T-cell (primary cell): ENCODE measurements around the gene LNP1. TPM values are rescaled to one million over a fixed set of nuclear protein-coding genes. Genes with fewer than 3 reads are reported as not detected.
"Not testable (repeated sequence)": the region's sequence is repeated elsewhere in the genome, so short reads cannot be mapped to it uniquely, and the experiment has no call there.

Source experiments
- ATAC-seq, 4 experiments: fragments of 200-7000 bp in 3 of 4; fragments of 150-1000 bp in 1 of 4; cut with Tn5 transposase; replicated peaks in 1 of 4; 1 replicate in 3 of 4; 2 replicates in 1 of 4; pipeline ENCODE4 v1.10.0; 2021; ENCODE audit warnings: moderate library complexity in 3 of 4, mild to moderate bottlenecking in 2 of 4, moderate number of reproducible peaks in 1 of 4
- CTCF ChIA-PET, 2 donors: fragments of 300-600 bp; sonication (Branson Sonifier 250); formaldehyde crosslinking; loops; one replicate each; lab custom pipeline; 2022; ENCODE audit warnings: antibody characterized with exemption in 2 of 2; lab: Charles Lee
- POLR2A ChIA-PET, 2 donors: fragments of 300-600 bp; sonication (Branson Sonifier 250); formaldehyde crosslinking; loops; one replicate each; lab custom pipeline; 2022; ENCODE audit warnings: antibody characterized with exemption in 2 of 2; lab: Charles Lee
- DNase-seq, 35 experiments: peaks; one replicate each; pipeline versions ENCODE4 v3.0.0 to v3.0.0-alpha.2; 2013 to 2023
- H3K27ac ChIP-seq: one replicate; pipeline ENCODE4 v1.5.1; 2013; ENCODE audit warnings: low read length
- H3K27me3 ChIP-seq, 2 experiments: replicated peaks in 1 of 2; 1 replicate in 1 of 2; 2 replicates in 1 of 2; pipeline versions ENCODE4 v1.6.1 to v1.7.0; 2013; ENCODE audit warnings: low read length in 1 of 2, mixed read lengths in 1 of 2; ENCODE audit not compliant: control insufficient read depth in 2 of 2, insufficient read depth in 2 of 2; ENCODE audit errors: extremely low read depth in 1 of 2
- H3K36me3 ChIP-seq, 2 donors: 1 replicate in 1 of 2; 2 replicates in 1 of 2; pipeline versions ENCODE4 v1.6.1 to v1.7.0; 2013; ENCODE audit warnings: low read length in 1 of 2; ENCODE audit not compliant: control insufficient read depth in 2 of 2, insufficient read depth in 1 of 2; ENCODE audit errors: extremely low read depth in 1 of 2
- H3K4me1 ChIP-seq, 2 experiments: 1 replicate in 1 of 2; 2 replicates in 1 of 2; pipeline versions ENCODE4 v1.6.1 to v1.7.0; 2013; ENCODE audit warnings: low read length in 2 of 2, mixed read lengths in 1 of 2; ENCODE audit not compliant: insufficient read depth in 2 of 2, control insufficient read depth in 1 of 2; ENCODE audit errors: extremely low read depth in 1 of 2
- H3K4me3 ChIP-seq, 2 donors: 1 replicate in 1 of 2; 2 replicates in 1 of 2; pipeline versions ENCODE4 v1.5.1 to v1.7.0; 2013; ENCODE audit warnings: mild to moderate bottlenecking in 2 of 2, low read length in 1 of 2, moderate library complexity in 1 of 2; ENCODE audit not compliant: control insufficient read depth in 1 of 2; ENCODE audit errors: extremely low read depth in 1 of 2
- H3K9me3 ChIP-seq: 2 replicates; pipeline ENCODE4 v1.7.0; 2013
- H3K27ac Mint-ChIP-seq, 2 donors: one replicate each; pipeline ENCODE4 v1.8.0; 2020 to 2021; ENCODE audit warnings: mild to moderate bottlenecking in 2 of 2, mixed read lengths in 2 of 2
- H3K27me3 Mint-ChIP-seq, 2 donors: one replicate each; pipeline ENCODE4 v1.8.0; 2021 to 2022; ENCODE audit warnings: mixed read lengths in 2 of 2
- H3K36me3 Mint-ChIP-seq: one replicate; pipeline ENCODE4 v1.8.0; 2021; ENCODE audit warnings: mixed read lengths
- H3K4me1 Mint-ChIP-seq, 3 donors: one replicate each; pipeline ENCODE4 v1.8.0; 2020 to 2022; ENCODE audit warnings: mixed read lengths in 3 of 3, mild to moderate bottlenecking in 1 of 3
- H3K4me3 Mint-ChIP-seq, 3 donors: one replicate each; pipeline ENCODE4 v1.8.0; 2020 to 2022; ENCODE audit warnings: mild to moderate bottlenecking in 3 of 3, mixed read lengths in 3 of 3, moderate library complexity in 3 of 3
- H3K9me3 Mint-ChIP-seq, 3 donors: one replicate each; pipeline ENCODE4 v1.8.0; 2020 to 2022; ENCODE audit warnings: mixed read lengths in 3 of 3
- WGBS: methylation state at CpG from one replicate; pipeline ENCODE4 v1.1.5; 2013; ENCODE audit warnings: missing lambda C conversion rate; ENCODE audit not compliant: insufficient coverage; 5-methylcytosine and 5-hydroxymethylcytosine counted together
- total RNA-seq, 35 experiments: library from RNA in 6 of 35; stranded (reverse) in 6 of 35; fragments of 120-200 nt in 1 of 35; gene quantifications; one replicate each; pipeline versions ENCODE4 v1.2.1 to v1.2.4 and lab custom pipeline; 2013 to 2026

The LNP1 gene
- total RNA-seq, 5 donors from 2014 or later (not counting 1 experiment from before 2014, with no cell fraction given): 0.88 to 1.7 (median 1.4) TPM

DNA sequence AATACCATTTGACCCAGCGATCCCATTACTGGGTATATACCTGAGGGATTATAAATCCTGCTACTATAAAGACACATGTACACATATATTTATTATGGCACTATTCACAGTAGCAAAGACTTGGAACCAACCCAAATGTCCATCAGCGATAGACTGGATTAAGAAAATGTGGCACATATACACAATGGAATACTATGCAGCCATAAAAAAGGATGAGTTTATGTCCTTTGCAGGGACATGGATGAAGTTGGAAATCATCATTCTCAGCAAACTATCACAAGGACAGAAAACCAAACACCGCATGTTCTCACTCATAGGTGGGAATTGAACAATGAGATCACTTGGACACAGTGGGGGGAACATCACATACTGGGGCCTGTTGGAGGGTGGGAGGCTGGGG lies 45.7 kb downstream of the LNP1 start:
- WGBS: 100% methylated on average over 1 of the region's 3 CpGs
- H3K36me3 Mint-ChIP-seq, ATAC-seq: not testable (repeated sequence)

GRCh38 chr3:100448079-100448478 lies 46.7 kb downstream of the LNP1 start:
- Mint-ChIP-seq H3K4me3 (no peak overlapping the region), H3K4me1 (no peaks in the 10 kb centered on the region), H3K27ac (no peak overlapping the region), H3K9me3 (no peaks in the 10 kb centered on the region), H3K27me3 (no peaks in the 10 kb centered on the region), H3K36me3 (peaks cover 2% of the 10 kb centered on the region)
- no peaks in the 10 kb centered on the region for H3K4me1 ChIP-seq
- no peaks in the 10 kb centered on the region for H3K36me3 ChIP-seq
- H3K4me3 ChIP-seq: no peak overlapping the region
- ATAC-seq (no peak), DNase-seq (no peak)
- no peak overlapping the region for H3K27ac ChIP-seq
- no peaks in the 10 kb centered on the region for H3K27me3 ChIP-seq
- ChIA-PET POLR2A (interaction anchor here in 1 of 2 donors (0.6 kb wide), 1 partner anchor 54 kb away, joined by 3 read pairs; no protein-coding TSS in a partner anchor), CTCF (interaction anchor here in 1 of 2 donors (0.6 kb wide), 1 partner anchor 16 kb away, joined by 3 read pairs; no protein-coding TSS in a partner anchor)
- no CpG with 5 or more reads among the region's 1 CpG for WGBS
- no peaks in the 10 kb centered on the region for H3K9me3 ChIP-seq

More for the DNA sequence above, 45.7 kb downstream of the LNP1 start:
- H3K4me1 Mint-ChIP-seq, DNase-seq, H3K36me3 ChIP-seq, H3K27me3 Mint-ChIP-seq, H3K27ac Mint-ChIP-seq, H3K9me3 ChIP-seq, H3K4me1 ChIP-seq, H3K4me3 ChIP-seq, H3K9me3 Mint-ChIP-seq, H3K27ac ChIP-seq, H3K4me3 Mint-ChIP-seq, CTCF ChIA-PET, H3K27me3 ChIP-seq, POLR2A ChIA-PET: not testable (repeated sequence)

- H3K4me1 Mint-ChIP-seq: no peaks in the 10 kb centered on the region
- no peak overlapping the region for H3K4me3 Mint-ChIP-seq
- no CpG with 5 or more reads among the region's 2 CpGs for WGBS
- no peaks in the 10 kb centered on the region for H3K9me3 Mint-ChIP-seq
- Histone ChIP-seq H3K27ac (no peak overlapping the region), H3K27me3 (no peaks in the 10 kb centered on the region), H3K4me3 (no peak overlapping the region), H3K9me3 (no peaks in the 10 kb centered on the region), H3K36me3 (no peaks in the 10 kb centered on the region), H3K4me1 (no peaks in the 10 kb centered on the region)
- CTCF ChIA-PET: no interaction called here
- no peaks in the 10 kb centered on the region for H3K27me3 Mint-ChIP-seq
- ATAC-seq (no peak), DNase-seq (no peak)
- no peak overlapping the region for H3K27ac Mint-ChIP-seq
- peaks cover 2% of the 10 kb centered on the region for H3K36me3 Mint-ChIP-seq
- POLR2A ChIA-PET: interaction anchor here (0.7 kb wide), 2 partner anchors 70 to 144 kb away, joined by 3 to 7 read pairs; no protein-coding TSS in a partner anchor
These were observed 47.9 kb downstream of the LNP1 start for GRCh38 chr3:100449214-100449613.

GRCh38 chr3:100454677-100455076 lies 53.3 kb downstream of the LNP1 start:
- no peak for ATAC-seq
- no peaks in the 10 kb centered on the region for H3K9me3 Mint-ChIP-seq
- H3K9me3 ChIP-seq: no peaks in the 10 kb centered on the region
- no peaks in the 10 kb centered on the region for H3K27me3 ChIP-seq
- H3K27ac ChIP-seq: no peak overlapping the region
- ChIA-PET CTCF (no interaction called here), POLR2A (no interaction called here)
- WGBS: 94% methylated on average over 3 of the region's 4 CpGs
- no peak overlapping the region for H3K27ac Mint-ChIP-seq
- no peak overlapping the region for H3K4me3 ChIP-seq
- H3K36me3 Mint-ChIP-seq: peaks cover 2% of the 10 kb centered on the region
- H3K4me3 Mint-ChIP-seq: no peak overlapping the region
- H3K36me3 ChIP-seq: no peaks in the 10 kb centered on the region
- DNase-seq: no peak
- peaks cover 0 to 5% of the 10 kb centered on the region in 2 experiments for H3K4me1 ChIP-seq
- peaks cover 0 to 3% (median 2%) of the 10 kb centered on the region in 3 donors for H3K4me1 Mint-ChIP-seq
- peaks cover 0 to 1% of the 10 kb centered on the region in 2 donors for H3K27me3 Mint-ChIP-seq

- no peak overlapping the region for H3K4me3 ChIP-seq
- Mint-ChIP-seq H3K4me1 (peaks cover 0 to 3% (median 2%) of the 10 kb centered on the region in 3 donors), H3K9me3 (no peaks in the 10 kb centered on the region), H3K27me3 (peaks cover 0 to 1% of the 10 kb centered on the region in 2 donors), H3K36me3 (peaks cover 2% of the 10 kb centered on the region), H3K27ac (no peak overlapping the region), H3K4me3 (no peak overlapping the region)
- CTCF ChIA-PET: interaction anchor here in 1 of 2 donors (0.6 kb wide), 1 partner anchor 31 kb away, joined by 4 read pairs; no protein-coding TSS in a partner anchor
- no peaks in the 10 kb centered on the region for H3K27me3 ChIP-seq
- WGBS: 86% methylated on average over 1 of the region's 2 CpGs
- DNase-seq (no peak), ATAC-seq (no peak)
- POLR2A ChIA-PET: interaction anchor here in 1 of 2 donors (0.6 kb wide), 2 partner anchors 123 to 381 kb away, joined by 3 read pairs; no protein-coding TSS in a partner anchor
- H3K9me3 ChIP-seq: no peaks in the 10 kb centered on the region
- no peaks in the 10 kb centered on the region for H3K36me3 ChIP-seq
- H3K27ac ChIP-seq: no peak overlapping the region
- H3K4me1 ChIP-seq: peaks cover 0 to 5% of the 10 kb centered on the region in 2 experiments
These were observed 54.7 kb downstream of the LNP1 start for GRCh38 chr3:100455841-100456550.

- Mint-ChIP-seq H3K27me3 (peaks cover 0 to 1% of the 10 kb centered on the region in 2 donors), H3K9me3 (no peaks in the 10 kb centered on the region), H3K4me1 (peaks cover 0 to 3% (median 2%) of the 10 kb centered on the region in 3 donors), H3K36me3 (peaks cover 2% of the 10 kb centered on the region), H3K4me3 (no peak overlapping the region), H3K27ac (no peak overlapping the region)
- Histone ChIP-seq H3K9me3 (no peaks in the 10 kb centered on the region), H3K4me1 (peaks cover 0 to 5% of the 10 kb centered on the region in 2 experiments), H3K36me3 (no peaks in the 10 kb centered on the region), H3K27me3 (no peaks in the 10 kb centered on the region), H3K27ac (no peak overlapping the region), H3K4me3 (no peak overlapping the region)
- ChIA-PET CTCF (no interaction called here), POLR2A (no interaction called here)
- 83% methylated on average over 1 of the region's 1 CpG for WGBS
- DNase-seq (no peak), ATAC-seq (no peak)
These were observed 55.4 kb downstream of the LNP1 start for GRCh38 chr3:100456745-100457144.
